SK-N-MC (cell line): ENCODE results near the gene C1QL2.

Experiments used
- DNase-seq: peaks from one replicate; pipeline ENCODE4 v3.0.0-alpha.2; 2011; ENCODE audit warnings: low read depth, low spot score
- H3K27ac ChIP-seq: fragments of 200-600 bp; sonication (generic); 2 replicates; pipeline ENCODE4 v1.5.1; 2016; ENCODE audit warnings: mixed run types
- H3K36me3 ChIP-seq: fragments of 200-600 bp; sonication (generic); 2 replicates; pipeline ENCODE4 v1.6.1; 2017; ENCODE audit warnings: antibody characterized with exemption, low read length, mixed read lengths; ENCODE audit not compliant: insufficient read depth
- H3K4me3 ChIP-seq: fragments of 200-600 bp; sonication (generic); 2 replicates; pipeline ENCODE4 v1.5.1; 2016
- H3K9ac ChIP-seq: fragments of 200-600 bp; sonication (generic); 2 replicates; pipeline ENCODE4 v1.8.0; 2017; ENCODE audit warnings: mixed run types, mixed read lengths; ENCODE audit not compliant: insufficient read length
- H3K9me3 ChIP-seq: fragments of 200-600 bp; sonication (generic); 2 replicates; pipeline ENCODE4 v1.6.1; 2017; ENCODE audit warnings: low read depth, mild to moderate bottlenecking, antibody characterized with exemption, low read length, moderate library complexity, mixed read lengths
- EZH2 ChIP-seq: fragments of 200-600 bp; sonication (generic); IDR thresholded peaks from one replicate; pipeline ENCODE4 v1.6.1; 2017; ENCODE audit warnings: antibody characterized with exemption
- FOXP2 ChIP-seq: optimal IDR thresholded peaks from 2 replicates; pipeline ENCODE3; 2011; ENCODE audit warnings: mild to moderate bottlenecking, moderate library complexity; ENCODE audit not compliant: insufficient read depth; ENCODE audit errors: extremely low read length, control extremely low read depth
- POLR2AphosphoS5 ChIP-seq: IDR thresholded peaks from 2 replicates; pipeline ENCODE4 v1.6.1; 2012; ENCODE audit warnings: mild to moderate bottlenecking, low read depth, low read length, borderline replicate concordance

C1QL2 gene

GRCh38 chr2:119181791-119182445 is 23.4 kb upstream of the C1QL2 start:
- H3K4me3 ChIP-seq, result no peak overlapping the region
- H3K36me3 ChIP-seq, result no peaks in the 10 kb centered on the region
- H3K9ac ChIP-seq, result no peak overlapping the region
- H3K27ac ChIP-seq, result no peak overlapping the region
- no peak for DNase-seq
- no peaks in the 10 kb centered on the region for H3K9me3 ChIP-seq
- TF ChIP-seq FOXP2 (no peak), EZH2 (no peak), POLR2AphosphoS5 (no peak)

GRCh38 chr2:119181391-119181790 is 22.8 kb upstream of the C1QL2 start:
- TF ChIP-seq FOXP2 (no peak), EZH2 (no peak), POLR2AphosphoS5 (no peak)

GRCh38 chr2:119180892-119181291 is 22.3 kb upstream of the C1QL2 start:
- TF ChIP-seq EZH2 (no peak), FOXP2 (no peak), POLR2AphosphoS5 (no peak)
- H3K9ac ChIP-seq, result no peak overlapping the region
- H3K36me3 ChIP-seq, result no peaks in the 10 kb centered on the region
- H3K4me3 ChIP-seq, result no peak overlapping the region
- no peak for DNase-seq
- no peak overlapping the region for H3K27ac ChIP-seq
- no peaks in the 10 kb centered on the region for H3K9me3 ChIP-seq

More at GRCh38 chr2:119181391-119181790, 22.8 kb upstream of the C1QL2 start:
- DNase-seq, result no peak
- Histone ChIP-seq H3K36me3 (no peaks in the 10 kb centered on the region), H3K9me3 (no peaks in the 10 kb centered on the region), H3K9ac (no peak overlapping the region), H3K4me3 (no peak overlapping the region), H3K27ac (no peak overlapping the region)

GRCh38 chr2:119179991-119180390 is 21.4 kb upstream of the C1QL2 start:
- H3K9ac ChIP-seq, result no peak overlapping the region
- no peak overlapping the region for H3K4me3 ChIP-seq
- H3K27ac ChIP-seq, result no peak overlapping the region
- TF ChIP-seq EZH2 (no peak), POLR2AphosphoS5 (no peak), FOXP2 (no peak)
- no peaks in the 10 kb centered on the region for H3K9me3 ChIP-seq
- no peaks in the 10 kb centered on the region for H3K36me3 ChIP-seq
- no peak for DNase-seq

GRCh38 chr2:119179202-119179601 is 20.7 kb upstream of the C1QL2 start:
- no peaks in the 10 kb centered on the region for H3K36me3 ChIP-seq
- H3K27ac ChIP-seq, result no peak overlapping the region
- TF ChIP-seq EZH2 (no peak), FOXP2 (no peak), POLR2AphosphoS5 (no peak)
- H3K4me3 ChIP-seq, result no peak overlapping the region
- no peaks in the 10 kb centered on the region for H3K9me3 ChIP-seq
- no peak for DNase-seq
- no peak overlapping the region for H3K9ac ChIP-seq

DNA sequence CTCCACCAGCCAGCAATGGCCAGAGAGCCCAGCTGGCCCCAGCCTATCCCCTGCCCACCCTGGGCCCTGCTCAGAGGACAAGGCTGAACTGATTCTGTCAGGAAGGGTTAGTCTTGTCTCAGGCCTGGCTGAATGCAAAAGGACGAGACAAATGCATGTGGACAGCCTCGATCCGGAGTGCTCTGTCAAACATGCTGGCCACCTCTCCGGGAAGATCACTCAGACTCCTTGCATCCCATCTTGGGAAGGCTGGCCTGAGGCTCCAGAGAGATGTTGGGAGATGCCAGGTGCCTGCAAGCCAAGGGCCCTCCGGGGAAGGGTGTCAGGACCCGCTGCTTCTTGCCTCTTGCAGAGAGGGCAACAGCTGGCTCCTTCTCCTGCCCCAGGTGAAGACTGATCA is 20.2 kb upstream of the C1QL2 start:
- Histone ChIP-seq H3K9me3 (no peaks in the 10 kb centered on the region), H3K9ac (no peak overlapping the region), H3K27ac (no peak overlapping the region), H3K36me3 (no peaks in the 10 kb centered on the region), H3K4me3 (no peak overlapping the region)
- no peak for DNase-seq
- TF ChIP-seq POLR2AphosphoS5, result no peak

GRCh38 chr2:119177838-119178190 is 19.3 kb upstream of the C1QL2 start:
- Histone ChIP-seq H3K27ac (no peak overlapping the region), H3K9me3 (no peaks in the 10 kb centered on the region), H3K4me3 (no peak overlapping the region), H3K36me3 (no peaks in the 10 kb centered on the region), H3K9ac (no peak overlapping the region)
- TF ChIP-seq POLR2AphosphoS5, result no peak
- TF ChIP-seq EZH2, result no peak
- TF ChIP-seq FOXP2, result no peak
- no peak for DNase-seq

- no peak overlapping the region for H3K27ac ChIP-seq
- H3K4me3 ChIP-seq, result no peak overlapping the region
- H3K9ac ChIP-seq, result no peak overlapping the region
- no peaks in the 10 kb centered on the region for H3K9me3 ChIP-seq
- no peak for DNase-seq
- H3K36me3 ChIP-seq, result no peaks in the 10 kb centered on the region
- TF ChIP-seq FOXP2, result no peak
- no peak for TF ChIP-seq EZH2
- no peak for TF ChIP-seq POLR2AphosphoS5
Measured at GRCh38 chr2:119177171-119177837, 18.8 kb upstream of the C1QL2 start.

GRCh38 chr2:119175517-119175916 is 17.0 kb upstream of the C1QL2 start:
- Histone ChIP-seq H3K9me3 (no peaks in the 10 kb centered on the region), H3K36me3 (no peaks in the 10 kb centered on the region), H3K4me3 (no peak overlapping the region), H3K27ac (no peak overlapping the region), H3K9ac (no peak overlapping the region)
- TF ChIP-seq POLR2AphosphoS5 (no peak), FOXP2 (no peak), EZH2 (no peak)
- no peak for DNase-seq
